ENCODE results near the gene UGT2B7.
"Not testable (repeated sequence)": the region's sequence is repeated elsewhere in the genome, so short reads cannot be mapped to it uniquely, and the experiment has no call there.

The UGT2B7 gene

DNA sequence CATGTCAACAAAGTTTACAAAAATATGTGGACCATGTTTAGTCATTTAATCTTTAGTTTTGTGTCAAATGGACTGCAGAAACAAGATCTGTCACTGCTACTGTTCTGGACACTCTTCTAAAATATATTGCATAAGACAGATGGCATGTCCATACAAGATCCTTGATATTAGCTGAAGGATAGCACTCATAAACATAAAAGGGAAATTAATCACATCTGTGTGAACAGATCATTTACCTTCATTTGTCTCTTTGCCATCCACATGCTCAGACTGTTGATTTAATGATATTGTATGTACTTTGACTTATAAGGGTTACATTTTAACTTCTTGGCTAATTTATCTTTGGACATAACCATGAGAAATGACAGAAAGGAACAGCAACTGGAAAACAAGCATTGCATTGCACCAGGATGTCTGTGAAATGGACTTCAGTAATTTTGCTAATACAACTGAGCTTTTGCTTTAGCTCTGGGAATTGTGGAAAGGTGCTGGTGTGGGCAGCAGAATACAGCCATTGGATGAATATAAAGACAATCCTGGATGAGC is at the start of gene UGT2B7:
TSS of gene UGT2B7 (plus strand) at position 364 of the 546 bp plus-strand sequence. CDS start at position 411, 47 bp downstream.
- no peak for DNase-seq

DNA sequence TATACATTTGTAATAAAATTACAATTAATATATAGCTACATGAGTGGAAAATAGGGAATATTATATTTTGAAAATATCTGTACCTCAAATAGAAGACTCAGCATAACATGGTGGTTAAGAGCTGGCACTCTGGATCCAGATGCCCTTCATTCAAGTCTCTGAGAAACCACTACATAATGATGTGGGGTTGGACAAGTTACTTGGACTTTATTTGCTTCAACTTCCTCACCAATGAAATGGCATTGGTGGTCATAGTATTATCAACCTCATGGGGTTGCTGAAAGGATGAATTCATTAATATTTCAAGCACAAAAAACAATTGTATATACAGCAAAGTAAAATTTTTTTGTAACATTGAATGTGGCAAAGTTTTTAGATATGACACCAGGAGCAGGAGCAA is 46.4 kb upstream of the UGT2B7 start:
- DNase-seq = no peak

DNA sequence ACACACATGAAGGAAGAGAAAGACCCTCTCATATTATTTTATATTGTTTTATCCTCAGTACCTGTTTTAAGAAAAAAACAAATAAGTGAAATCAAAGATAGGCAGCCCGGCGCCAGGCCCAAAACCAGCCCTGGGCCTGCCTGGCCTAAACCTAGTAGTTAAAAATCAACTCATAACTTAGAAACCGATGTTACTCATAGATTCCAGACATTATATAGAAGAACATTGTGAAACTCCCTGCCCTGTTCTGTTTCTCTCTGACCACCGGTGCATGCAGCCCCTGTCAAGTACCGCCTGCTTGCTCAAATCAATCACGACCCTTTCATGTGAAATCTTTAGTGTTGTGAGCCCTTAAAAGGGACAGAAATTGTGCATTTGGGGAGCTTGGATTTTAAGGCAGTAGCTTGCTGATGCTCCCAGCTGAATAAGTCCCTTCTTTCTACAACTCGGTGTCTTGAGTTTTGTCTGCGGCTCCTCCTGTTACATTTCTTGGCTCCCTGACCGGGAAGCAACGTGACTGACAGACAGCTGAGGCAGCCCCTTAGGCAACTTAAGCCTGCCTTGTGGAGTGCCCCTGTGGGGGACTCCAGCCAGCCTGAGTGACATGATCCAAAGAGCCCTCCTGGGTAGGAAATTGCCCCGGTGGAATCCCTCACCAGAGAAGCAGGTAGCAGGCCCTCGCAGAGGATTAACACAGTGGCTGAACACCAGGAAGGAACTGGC is 45.3 kb upstream of the UGT2B7 start:
- not testable (repeated sequence) for DNase-seq

- DNase-seq = no peak
These were observed 44.7 kb upstream of the UGT2B7 start for GRCh38 chr4:69051576-69051943.

DNA sequence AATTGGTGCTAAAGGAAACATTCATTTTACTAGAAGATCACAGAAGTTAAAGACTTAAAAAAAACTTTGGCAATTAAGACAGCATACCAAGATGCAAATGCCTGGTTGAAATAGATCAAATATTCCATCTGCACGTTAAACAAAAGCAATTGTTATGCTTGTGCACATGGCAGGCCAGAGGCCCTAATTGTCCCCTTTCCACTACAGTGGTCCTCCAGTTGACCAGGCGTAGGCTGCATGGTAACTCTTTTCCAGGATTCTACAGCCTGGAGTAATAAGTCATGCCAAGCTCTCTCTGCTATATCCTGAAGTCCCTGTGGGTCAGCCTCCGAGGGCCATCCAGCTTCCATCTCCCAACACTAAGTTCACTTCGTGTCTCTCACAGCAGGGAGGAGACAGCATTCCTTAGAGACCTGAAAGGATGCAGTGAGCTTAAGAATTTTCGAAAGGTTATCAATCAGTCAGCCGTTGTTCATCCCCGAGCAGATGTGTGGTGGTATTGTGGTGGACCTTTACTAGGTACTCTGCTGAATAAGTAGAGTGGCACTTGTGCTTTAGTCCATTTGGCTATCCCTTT is 42.9 kb upstream of the UGT2B7 start:
- DNase-seq = not testable (repeated sequence)

GRCh38 chr4:69054033-69054432 is 42.2 kb upstream of the UGT2B7 start:
- DNase-seq = not testable (repeated sequence)

GRCh38 chr4:69054578-69055200 is 41.6 kb upstream of the UGT2B7 start:
- DNase-seq = no peak

- DNase-seq = no peak
These were observed 40.1 kb upstream of the UGT2B7 start for GRCh38 chr4:69056150-69056549.

- no peak for DNase-seq
These were observed 39.2 kb upstream of the UGT2B7 start for GRCh38 chr4:69056921-69057550.

DNA sequence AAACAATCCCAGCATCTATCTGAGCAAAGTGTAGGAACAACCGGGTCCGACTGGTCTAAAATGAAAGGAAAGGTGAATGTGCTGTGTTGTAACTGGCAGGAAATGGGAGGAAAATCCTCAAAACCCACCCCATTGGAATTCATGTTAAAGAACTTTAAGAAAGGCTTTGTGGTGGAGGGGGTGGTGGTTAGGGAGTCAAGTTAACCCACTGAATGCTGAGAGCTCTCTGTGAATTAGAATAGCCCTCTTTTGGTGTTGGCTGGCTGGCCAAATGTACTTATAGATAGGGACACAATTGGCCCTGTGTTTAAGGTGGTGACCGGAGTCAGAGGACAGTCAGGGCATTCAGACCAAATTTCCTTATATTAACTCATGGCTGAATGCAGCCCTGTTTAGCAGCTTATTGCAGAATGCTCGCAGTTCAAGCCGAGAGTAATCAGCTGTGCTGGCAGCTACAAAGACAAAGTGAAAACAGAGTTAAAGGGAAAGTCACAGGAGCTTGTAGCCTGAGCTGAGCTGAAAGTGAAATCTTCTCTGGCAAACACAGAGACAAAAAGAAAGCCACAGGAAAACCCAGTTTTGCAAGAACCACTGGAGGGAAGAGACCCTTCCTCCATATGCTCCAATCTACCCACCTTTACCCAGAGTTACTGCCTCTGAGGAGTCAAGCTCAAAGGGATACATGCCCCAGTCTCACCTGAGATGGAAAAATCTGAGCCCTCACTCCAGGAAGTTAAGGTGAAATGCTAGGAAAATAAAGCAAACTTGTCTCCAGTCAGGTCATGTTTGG is 38.5 kb upstream of the UGT2B7 start:
- DNase-seq = no peak

DNA sequence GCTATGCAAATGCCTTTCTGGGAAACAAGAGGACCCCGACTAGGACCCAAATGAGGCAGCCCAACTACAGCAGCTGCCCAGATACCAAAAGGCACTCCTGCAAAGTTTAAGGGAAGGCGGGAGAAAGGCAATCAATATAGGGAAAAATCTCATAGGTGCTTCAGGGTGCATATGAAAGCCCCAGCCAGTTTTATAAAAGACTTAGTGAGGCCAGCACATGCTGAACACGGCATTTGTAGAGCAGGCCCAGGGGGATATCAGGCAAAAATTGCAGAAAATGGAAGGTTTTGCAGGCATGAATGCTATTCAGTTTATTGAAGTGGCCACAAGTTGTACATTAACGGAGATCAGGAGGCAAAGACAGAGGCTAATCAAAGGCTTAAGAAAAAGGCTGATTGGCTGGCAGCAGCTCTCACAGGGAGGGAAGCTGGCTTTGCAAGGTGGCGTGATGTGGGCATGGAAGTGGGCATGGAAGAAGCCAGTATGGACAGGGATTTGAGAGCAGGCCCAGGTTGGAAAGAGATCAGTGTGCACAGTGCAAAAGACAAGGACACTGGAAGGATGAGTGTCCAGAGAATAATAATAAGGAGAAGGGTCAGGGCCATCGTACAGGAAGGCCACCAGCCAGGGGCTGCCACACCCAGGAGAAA is 37.7 kb upstream of the UGT2B7 start:
- no peak for DNase-seq

- DNase-seq = no peak
These were observed 35.5 kb upstream of the UGT2B7 start for GRCh38 chr4:69060651-69061308.

- no peak for DNase-seq
These were observed 31.9 kb upstream of the UGT2B7 start for GRCh38 chr4:69064391-69064790.

DNA sequence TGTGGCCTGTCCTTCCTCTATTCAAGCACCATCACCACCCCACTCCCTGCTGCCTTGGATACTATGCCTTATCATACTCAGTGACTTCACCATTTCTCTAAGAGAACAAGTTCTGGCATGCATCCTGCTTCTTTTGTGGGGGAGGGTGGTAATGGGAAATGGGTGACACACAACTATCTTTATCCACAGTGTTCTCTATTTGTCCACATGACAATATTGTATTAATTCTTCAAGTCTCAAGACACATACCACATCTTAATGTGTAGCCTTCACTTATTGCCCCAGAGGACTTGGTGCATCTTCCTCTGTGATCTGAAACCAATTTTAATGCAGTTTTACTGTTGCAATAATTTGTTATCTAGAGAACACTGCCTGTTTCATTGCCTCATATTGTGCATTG is 29.3 kb upstream of the UGT2B7 start:
- no peak for DNase-seq

GRCh38 chr4:69069085-69069484 is 27.2 kb upstream of the UGT2B7 start:
- no peak for DNase-seq

DNA sequence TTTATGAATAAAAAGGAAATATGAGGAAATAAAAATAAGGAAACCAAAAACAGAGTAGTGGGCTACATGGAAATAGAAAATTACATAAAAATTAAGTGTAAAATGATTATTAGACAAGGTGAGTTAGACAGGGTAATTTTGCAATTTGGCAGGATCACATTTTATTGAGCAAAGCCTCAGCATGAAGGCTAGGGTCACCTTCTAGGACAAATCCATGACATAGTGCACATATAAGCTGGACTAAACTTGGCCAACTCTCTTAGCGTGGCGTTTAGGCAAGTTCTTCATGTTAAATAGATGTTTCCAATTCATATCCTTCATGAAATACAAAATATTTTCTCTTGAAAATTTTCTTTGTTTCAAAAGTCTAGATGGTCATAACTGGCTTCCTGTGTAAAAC is 25.7 kb upstream of the UGT2B7 start:
- DNase-seq = no peak

- DNase-seq = no peak
These were observed 25.0 kb upstream of the UGT2B7 start for GRCh38 chr4:69071286-69071685.

DNA sequence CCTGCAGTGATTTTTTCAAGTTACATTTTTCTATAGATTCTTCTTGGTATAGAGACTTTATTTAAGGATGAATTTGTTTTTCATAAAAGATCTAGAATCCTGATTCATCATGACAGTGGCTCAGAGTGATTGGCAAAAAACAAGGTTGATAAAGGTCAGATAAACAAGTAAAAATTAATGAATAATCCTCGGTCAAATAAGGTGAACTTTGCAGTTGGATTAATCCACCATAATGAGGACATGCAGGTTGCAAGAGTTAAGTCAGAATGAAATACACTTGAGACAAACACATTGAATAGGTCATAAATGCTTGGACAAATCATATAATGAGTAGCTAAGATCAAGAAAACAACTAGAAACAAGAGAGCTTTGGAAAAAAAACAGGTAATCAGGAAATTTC is 22.9 kb upstream of the UGT2B7 start:
- no peak for DNase-seq

DNA sequence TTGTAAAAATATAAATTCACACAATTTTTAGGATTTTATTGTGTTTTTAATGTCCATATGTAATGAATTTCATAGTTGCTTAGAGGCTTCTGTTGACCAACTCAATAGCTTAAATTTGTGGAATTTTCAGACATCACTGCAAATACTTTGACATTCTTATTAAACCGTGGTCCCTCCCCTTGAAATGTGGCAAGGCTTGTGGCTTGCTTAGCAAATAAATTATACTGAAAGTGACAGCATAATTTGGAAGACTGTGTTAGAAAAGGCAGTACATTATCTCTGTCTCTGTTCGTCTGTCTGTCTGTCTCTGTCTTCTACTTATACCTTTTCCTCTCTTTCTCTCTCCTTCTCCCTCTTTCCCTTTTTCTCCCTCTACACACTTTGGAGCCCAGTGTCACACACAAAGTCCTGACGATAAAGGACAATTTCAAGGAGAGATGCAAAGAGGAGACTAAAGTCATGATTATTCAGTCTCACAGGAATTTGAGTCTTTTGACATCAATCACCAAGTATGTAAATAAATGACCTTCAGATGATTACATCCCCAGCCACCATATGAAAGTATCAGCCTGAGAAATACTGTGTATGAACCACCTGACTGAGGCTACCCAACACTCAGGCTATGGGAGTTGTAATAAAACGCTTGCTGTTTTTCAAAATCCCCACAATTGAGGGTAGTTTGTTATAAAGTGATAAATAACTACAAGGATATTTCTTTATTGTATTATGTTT is 21.0 kb upstream of the UGT2B7 start:
- DNase-seq = no peak

DNA sequence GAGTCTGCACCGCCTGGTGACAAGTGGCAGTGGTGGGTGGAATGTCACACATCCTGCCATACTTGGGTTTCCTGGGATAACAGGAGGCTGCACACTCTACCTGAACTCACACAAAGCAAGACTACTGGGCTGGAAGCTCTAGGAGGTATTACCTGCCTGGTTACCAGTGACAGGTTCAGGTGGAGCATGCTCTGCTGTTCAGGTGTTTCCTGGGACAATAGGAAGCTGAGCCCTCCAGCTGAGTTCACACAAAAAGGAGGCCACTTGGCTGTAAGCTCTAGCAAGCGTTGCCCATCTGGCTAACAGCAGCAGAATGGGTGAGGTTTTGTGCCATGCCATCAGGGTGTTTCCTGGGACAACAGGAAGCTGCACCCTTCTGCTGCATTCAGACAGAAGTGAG is 17.4 kb upstream of the UGT2B7 start:
- no peak for DNase-seq

DNA sequence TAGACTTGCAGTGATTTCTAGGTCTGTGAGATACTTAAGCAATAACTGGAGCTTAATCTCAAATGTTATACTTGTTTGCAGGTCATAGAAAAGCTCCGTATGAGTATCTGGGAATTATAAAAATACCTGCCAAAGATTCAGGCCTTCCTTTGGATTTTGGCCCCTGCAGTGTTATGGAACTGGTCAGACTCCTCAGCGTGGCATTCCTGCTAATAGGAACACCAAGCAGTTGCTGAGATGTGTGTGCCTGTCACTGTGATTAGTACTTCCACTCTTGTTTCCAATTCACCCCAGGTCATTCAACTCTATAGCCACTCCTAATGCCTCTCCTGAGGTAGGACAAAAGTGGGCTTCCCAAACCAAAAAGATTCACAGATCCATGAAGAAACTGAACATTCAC is 7.8 kb upstream of the UGT2B7 start:
- no peak for DNase-seq

All from stimulated activated CD4-positive, alpha-beta T cell treated with anti-CD3 and anti-CD28 coated beads, Interleukin-2, amount 100 ng/mL, for 48 hours (primary cell).